Measurements from ENCODE around the gene SPATA2L.

GRCh38 chr16:89687092-89687940 lies 14.2 kb downstream of the SPATA2L start:
- TF ChIP-seq CTCF (IDR thresholded peaks at IDR 0.05; ENCODE audit: borderline replicate concordance, extremely low read depth, low read length, poor library complexity, severe bottlenecking) (peak; percentile 20), EZH2 (IDR thresholded peaks at IDR 0.05; ENCODE audit: borderline replicate concordance, low read depth, low read length, severe bottlenecking) (no peak)

Measured in DND-41 (cell line).